Mucosa of descending colon (tissue), 3 donors: Measurements from ENCODE around the gene ARAP3. TPM values are rescaled to one million over a fixed set of nuclear protein-coding genes. Genes with fewer than 3 reads are reported as not detected.

Experiments
- ATAC-seq: fragments of 200-7000 bp; cut with Tn5 transposase; one replicate; pipeline ENCODE4 v1.9.1; 2020; ENCODE audit warnings: mild to moderate bottlenecking, moderate library complexity
- DNase-seq, 3 donors: peaks; one replicate each; pipeline ENCODE4 v3.0.0-alpha.2; 2020
- H3K36me3 ChIP-seq: fragments of 200-600 bp; one replicate; pipeline ENCODE4 v1.8.0; 2021; ENCODE audit warnings: low read depth, mild to moderate bottlenecking
- H3K4me1 ChIP-seq: fragments of 200-600 bp; one replicate; pipeline ENCODE4 v1.8.0; 2021; ENCODE audit warnings: low read depth, mild to moderate bottlenecking
- H3K4me3 ChIP-seq: fragments of 200-600 bp; one replicate; pipeline ENCODE4 v1.8.0; 2021; ENCODE audit warnings: mild to moderate bottlenecking
- H3K9me3 ChIP-seq: fragments of 200-600 bp; one replicate; pipeline ENCODE4 v1.8.0; 2021; ENCODE audit warnings: mild to moderate bottlenecking
- intact Hi-C, 2 donors: fragments of 100-400 bp; cut with DNase I in 1 of 2; cut with micrococcal nuclease in 1 of 2; formaldehyde crosslinking; loops; one replicate each; pipeline versions ENCODE4 v1.11.0 to v1.11.1; 2022; cut with DNase I, micrococcal nuclease
- total RNA-seq, 3 donors: library from RNA; stranded (reverse); fragmentation: NEBNext Ultra II Directional in 2 of 3; extraction: Animal tissue kit (Norgen Biotek cat#: 25700) in 2 of 3; gene quantifications; one replicate each; pipeline versions ENCODE4 v1.2.1 to v1.2.4, GENCODE V29; 2021 to 2023
- TF ChIP-seq, protein P1 (sequence below): fragments of 200-600 bp; IDR thresholded peaks from one replicate; pipeline ENCODE4 v1.8.0; 2022; ENCODE audit warnings: antibody characterized with exemption, mild to moderate bottlenecking
- donor health status: DM: no; HTN: no; CAD: no; lungs with moderate emphysema.
- donor health status: DM: no; HTN: no; CAD: no.
- donor health status: DM: no; HTN: yes; CAD: no.

Gene ARAP3
- total RNA-seq, 3 donors from 2014 or later, result 5.7 to 10.9 (median 8.0) TPM

DNA sequence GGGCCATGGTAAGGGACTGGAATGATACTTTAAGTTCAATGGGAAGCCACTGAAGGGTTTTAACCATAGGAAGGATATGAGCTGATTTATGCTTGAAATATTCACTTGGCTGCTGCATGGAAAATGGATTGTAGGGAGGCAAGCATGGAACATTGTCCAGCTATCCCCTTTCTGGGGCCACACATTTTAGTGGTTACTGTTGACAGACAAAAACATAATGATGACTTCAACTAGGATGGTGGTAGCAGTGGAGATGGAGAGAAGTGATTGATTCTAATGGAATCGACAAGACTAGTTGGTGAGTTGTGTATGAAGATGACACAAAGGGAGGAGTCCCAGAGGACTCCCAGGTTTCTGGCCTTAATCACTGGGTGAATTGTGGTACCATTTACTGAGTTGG, 24.6 kb downstream of the ARAP3 start:
- TF ChIP-seq, protein P1, sequence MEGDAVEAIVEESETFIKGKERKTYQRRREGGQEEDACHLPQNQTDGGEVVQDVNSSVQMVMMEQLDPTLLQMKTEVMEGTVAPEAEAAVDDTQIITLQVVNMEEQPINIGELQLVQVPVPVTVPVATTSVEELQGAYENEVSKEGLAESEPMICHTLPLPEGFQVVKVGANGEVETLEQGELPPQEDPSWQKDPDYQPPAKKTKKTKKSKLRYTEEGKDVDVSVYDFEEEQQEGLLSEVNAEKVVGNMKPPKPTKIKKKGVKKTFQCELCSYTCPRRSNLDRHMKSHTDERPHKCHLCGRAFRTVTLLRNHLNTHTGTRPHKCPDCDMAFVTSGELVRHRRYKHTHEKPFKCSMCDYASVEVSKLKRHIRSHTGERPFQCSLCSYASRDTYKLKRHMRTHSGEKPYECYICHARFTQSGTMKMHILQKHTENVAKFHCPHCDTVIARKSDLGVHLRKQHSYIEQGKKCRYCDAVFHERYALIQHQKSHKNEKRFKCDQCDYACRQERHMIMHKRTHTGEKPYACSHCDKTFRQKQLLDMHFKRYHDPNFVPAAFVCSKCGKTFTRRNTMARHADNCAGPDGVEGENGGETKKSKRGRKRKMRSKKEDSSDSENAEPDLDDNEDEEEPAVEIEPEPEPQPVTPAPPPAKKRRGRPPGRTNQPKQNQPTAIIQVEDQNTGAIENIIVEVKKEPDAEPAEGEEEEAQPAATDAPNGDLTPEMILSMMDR, result no peak
- no peak overlapping the region for H3K4me3 ChIP-seq
- intact Hi-C loops, result no loop called here
- H3K9me3 ChIP-seq, result no peaks in the 10 kb centered on the region
- no peaks in the 10 kb centered on the region for H3K36me3 ChIP-seq
- H3K4me1 ChIP-seq, result no peaks in the 10 kb centered on the region
- ATAC-seq (no peak), DNase-seq (no peak)

DNA sequence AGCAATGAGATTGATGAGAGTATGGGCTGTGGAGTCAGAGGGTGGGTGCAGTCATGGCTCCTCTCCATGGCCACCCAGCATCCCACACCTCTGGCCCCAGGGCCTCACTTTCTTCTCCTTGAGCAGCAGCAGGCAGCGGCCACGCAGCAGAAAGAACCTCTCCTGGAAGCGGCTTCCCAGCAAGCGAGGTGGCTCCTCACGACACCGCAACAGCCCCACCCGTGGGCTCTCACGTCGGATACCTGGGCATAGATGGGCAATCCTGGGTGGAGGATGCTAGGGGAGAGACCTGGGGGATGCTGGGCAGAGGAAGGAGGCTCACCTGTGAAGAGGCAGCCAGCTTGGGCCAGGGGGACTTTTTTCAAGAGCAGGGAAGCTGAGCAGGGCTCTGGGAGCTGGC, 25.6 kb downstream of the ARAP3 start:
- TF ChIP-seq, protein P1, result no peak
- H3K4me3 ChIP-seq, result no peak overlapping the region
- ATAC-seq, result no peak
- H3K9me3 ChIP-seq, result no peaks in the 10 kb centered on the region
- no peak for DNase-seq
- no peaks in the 10 kb centered on the region for H3K36me3 ChIP-seq
- intact Hi-C loops, result no loop called here
- H3K4me1 ChIP-seq, result no peaks in the 10 kb centered on the region

DNA sequence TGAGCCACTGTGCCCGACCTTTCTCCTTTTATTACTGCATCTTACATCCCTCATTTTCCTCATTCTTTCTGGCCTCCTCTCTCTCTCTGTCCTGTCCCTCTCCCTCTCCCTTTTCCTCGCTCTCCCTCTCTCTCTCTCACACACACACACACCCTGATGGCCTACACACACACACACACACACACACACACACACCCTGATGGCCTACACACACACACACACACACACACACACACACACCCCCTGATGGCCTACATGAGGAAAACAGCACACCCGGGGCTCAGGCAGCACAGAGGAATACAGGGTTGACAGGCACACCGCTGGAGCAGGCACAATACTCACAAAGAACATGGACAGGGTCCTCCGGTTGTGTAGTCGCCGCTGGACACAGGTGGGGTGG, 27.0 kb downstream of the ARAP3 start:
- H3K4me3 ChIP-seq, result no peak overlapping the region
- H3K9me3 ChIP-seq, result no peaks in the 10 kb centered on the region
- intact Hi-C loops, result no loop called here
- DNase-seq, result no peak
- ATAC-seq, result no peak
- TF ChIP-seq, protein P1, result no peak
- H3K36me3 ChIP-seq, result no peaks in the 10 kb centered on the region
- H3K4me1 ChIP-seq, result peaks cover 2% of the 10 kb centered on the region

DNA sequence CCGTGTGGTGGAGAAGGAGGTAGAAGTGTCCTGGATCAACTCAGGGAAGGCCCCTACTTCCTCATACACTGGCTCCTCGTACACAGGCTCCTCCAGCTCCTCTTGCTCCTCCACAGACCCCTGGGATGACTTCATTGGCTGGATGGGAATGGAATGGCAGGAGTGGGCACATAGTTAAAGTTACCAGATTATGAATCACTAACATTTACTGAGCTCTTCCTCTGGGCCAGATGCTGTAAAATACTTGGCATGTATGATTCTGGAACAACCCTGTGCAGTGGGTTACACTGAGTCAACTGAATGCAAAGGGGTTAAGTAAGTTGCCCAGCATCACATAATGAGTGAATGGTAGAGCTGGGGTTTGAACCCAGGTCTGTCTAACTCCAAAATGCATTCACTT, 27.7 kb downstream of the ARAP3 start:
- intact Hi-C loops, result no loop called here
- peaks cover 2% of the 10 kb centered on the region for H3K4me1 ChIP-seq
- H3K4me3 ChIP-seq, result no peak overlapping the region
- ATAC-seq, result no peak
- H3K36me3 ChIP-seq, result no peaks in the 10 kb centered on the region
- TF ChIP-seq, protein P1, result no peak
- no peaks in the 10 kb centered on the region for H3K9me3 ChIP-seq
- no peak for DNase-seq

DNA sequence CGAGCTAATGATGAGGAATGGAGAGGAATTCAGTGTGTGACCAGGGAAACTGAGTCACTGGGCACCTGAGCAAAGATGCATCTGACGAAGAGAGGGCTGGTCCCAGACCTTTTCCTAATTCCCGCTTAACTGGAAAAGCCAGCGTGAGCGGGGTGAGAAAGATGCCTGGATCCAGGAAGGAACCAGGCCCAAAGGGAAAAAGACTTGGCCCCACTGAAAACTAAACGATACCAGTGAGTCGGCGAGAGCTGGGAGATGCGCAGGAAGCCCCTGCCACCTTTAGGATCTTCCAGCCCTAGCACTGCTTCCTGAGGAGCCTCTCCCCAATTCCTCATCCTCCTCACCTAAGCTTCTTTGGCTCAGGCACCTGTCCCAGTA, 30.3 kb downstream of the ARAP3 start:
- H3K4me1 ChIP-seq, result peaks cover 2% of the 10 kb centered on the region
- DNase-seq (peak in 1 of 3 donors; percentile 17), ATAC-seq (no peak)
- no peaks in the 10 kb centered on the region for H3K36me3 ChIP-seq
- intact Hi-C loops, result no loop called here
- no peaks in the 10 kb centered on the region for H3K9me3 ChIP-seq
- H3K4me3 ChIP-seq, result no peak overlapping the region
- TF ChIP-seq, protein P1, result no peak
